ENCODE data around the gene CLIC5.
A peak's percentile ranks its signal among the peaks of the same experiment; 100 is the strongest.

The CLIC5 gene

GRCh38 chr6:46051962-46052361 is 36.3 kb upstream of the CLIC5 start:
- TF ChIP-seq MAX (IDR thresholded peaks at IDR 0.05) = no peak
- no peak for TF ChIP-seq CEBPB (IDR thresholded peaks at IDR 0.05)
- no peak for TF ChIP-seq YY1 (IDR thresholded peaks at IDR 0.05; ENCODE audit: low read depth)

GRCh38 chr6:46050845-46051405 is 35.3 kb upstream of the CLIC5 start:
- TF ChIP-seq EGR1 (IDR thresholded peaks at IDR 0.05) = no peak
- TF ChIP-seq TEAD4 (IDR thresholded peaks at IDR 0.05) = no peak
- no peak for TF ChIP-seq FOXM1 (IDR thresholded peaks at IDR 0.05; ENCODE audit: borderline replicate concordance, low read depth)
- no peak for TF ChIP-seq RAD21 (IDR thresholded peaks at IDR 0.05; ENCODE audit: low read depth)
- TF ChIP-seq YY1 (IDR thresholded peaks at IDR 0.05; ENCODE audit: low read depth) = no peak
- no peak for TF ChIP-seq CREB1 (IDR thresholded peaks at IDR 0.05; ENCODE audit: low read depth)
- no peak for TF ChIP-seq REST (IDR thresholded peaks at IDR 0.05; ENCODE audit: low read depth)
- TF ChIP-seq MAX (IDR thresholded peaks at IDR 0.05) = no peak
- TF ChIP-seq EP300 (IDR thresholded peaks at IDR 0.05; ENCODE audit: borderline replicate concordance) = no peak
- TF ChIP-seq ZBTB7A (IDR thresholded peaks at IDR 0.05; ENCODE audit: low read depth) = no peak
- TF ChIP-seq CEBPB (IDR thresholded peaks at IDR 0.05) = no peak
- no peak for TF ChIP-seq TCF12 (IDR thresholded peaks at IDR 0.05; ENCODE audit: low read depth)
- TF ChIP-seq USF1 (IDR thresholded peaks at IDR 0.05) = no peak
- no peak for TF ChIP-seq TAF1 (IDR thresholded peaks at IDR 0.05; ENCODE audit: low read depth)
- TF ChIP-seq NFIC (IDR thresholded peaks at IDR 0.05) = no peak

GRCh38 chr6:46048646-46049297 is 33.1 kb upstream of the CLIC5 start:
- no peak for TF ChIP-seq ZBTB7A (IDR thresholded peaks at IDR 0.05; ENCODE audit: low read depth)
- no peak for TF ChIP-seq USF1 (IDR thresholded peaks at IDR 0.05)
- no peak for TF ChIP-seq TCF12 (IDR thresholded peaks at IDR 0.05; ENCODE audit: low read depth)
- no peak for TF ChIP-seq REST (IDR thresholded peaks at IDR 0.05; ENCODE audit: low read depth)
- TF ChIP-seq TEAD4 (IDR thresholded peaks at IDR 0.05) = no peak
- no peak for TF ChIP-seq FOXM1 (IDR thresholded peaks at IDR 0.05; ENCODE audit: borderline replicate concordance, low read depth)
- no peak for TF ChIP-seq NFIC (IDR thresholded peaks at IDR 0.05)
- no peak for TF ChIP-seq TAF1 (IDR thresholded peaks at IDR 0.05; ENCODE audit: low read depth)
- no peak for TF ChIP-seq CREB1 (IDR thresholded peaks at IDR 0.05; ENCODE audit: low read depth)
- no peak for TF ChIP-seq RAD21 (IDR thresholded peaks at IDR 0.05; ENCODE audit: low read depth)
- no peak for TF ChIP-seq MAX (IDR thresholded peaks at IDR 0.05)
- TF ChIP-seq EGR1 (IDR thresholded peaks at IDR 0.05) = no peak
- TF ChIP-seq CEBPB (IDR thresholded peaks at IDR 0.05) = no peak
- TF ChIP-seq EP300 (IDR thresholded peaks at IDR 0.05; ENCODE audit: borderline replicate concordance) = no peak
- no peak for TF ChIP-seq YY1 (IDR thresholded peaks at IDR 0.05; ENCODE audit: low read depth)

- no peak for TF ChIP-seq TAF1 (IDR thresholded peaks at IDR 0.05; ENCODE audit: low read depth)
Measured at GRCh38 chr6:46046558-46047174, 31.0 kb upstream of the CLIC5 start.

GRCh38 chr6:46044881-46045617 is 29.4 kb upstream of the CLIC5 start:
- TF ChIP-seq CREB1 (IDR thresholded peaks at IDR 0.05; ENCODE audit: low read depth) (no peak), YY1 (IDR thresholded peaks at IDR 0.05; ENCODE audit: low read depth) (0 out of 2 replicates have a peak, but pooled peaks have one; percentile 20)
